Kidney glomerular epithelial cell (primary cell): Measurements from ENCODE around the gene MEI4.
"Not testable (repeated sequence)": the region's sequence is repeated elsewhere in the genome, so short reads cannot be mapped to it uniquely, and the experiment has no call there.

Experiments used
- DNase-seq: peaks from one replicate; lab custom pipeline; 2025; lab: John Stamatoyannopoulos, UW

Gene MEI4

GRCh38 chr6:77815531-77815930 lies 162.7 kb downstream of the MEI4 start:
- DNase-seq, result no peak

DNA sequence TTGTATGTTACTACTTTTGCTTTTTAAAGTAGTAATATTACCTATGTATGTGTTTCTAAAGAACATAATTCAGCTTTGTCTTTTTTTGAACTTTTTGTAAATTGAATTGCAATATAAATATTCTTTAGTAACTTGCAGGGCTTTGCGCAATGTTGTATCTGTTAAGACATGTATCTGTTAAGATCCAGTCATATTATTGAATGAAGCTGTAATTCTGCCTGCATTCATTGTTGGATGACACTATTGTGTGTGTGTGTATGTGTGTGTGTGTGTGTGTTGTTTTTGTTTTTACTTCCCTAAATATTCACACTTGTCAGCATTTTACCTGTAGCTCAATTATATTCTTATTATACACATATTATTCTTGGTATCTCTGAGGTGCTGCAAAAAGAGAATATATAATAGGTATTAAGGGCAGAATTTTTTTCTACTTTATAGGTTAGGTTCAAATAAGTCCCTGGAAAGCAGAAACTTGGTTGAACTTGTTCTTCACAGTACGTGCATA lies 164.0 kb downstream of the MEI4 start:
- DNase-seq, result no peak

- DNase-seq, result no peak
These were observed 169.4 kb downstream of the MEI4 start for GRCh38 chr6:77822265-77822664.

- no peak for DNase-seq
These were observed 172.4 kb downstream of the MEI4 start for GRCh38 chr6:77825204-77825603.

DNA sequence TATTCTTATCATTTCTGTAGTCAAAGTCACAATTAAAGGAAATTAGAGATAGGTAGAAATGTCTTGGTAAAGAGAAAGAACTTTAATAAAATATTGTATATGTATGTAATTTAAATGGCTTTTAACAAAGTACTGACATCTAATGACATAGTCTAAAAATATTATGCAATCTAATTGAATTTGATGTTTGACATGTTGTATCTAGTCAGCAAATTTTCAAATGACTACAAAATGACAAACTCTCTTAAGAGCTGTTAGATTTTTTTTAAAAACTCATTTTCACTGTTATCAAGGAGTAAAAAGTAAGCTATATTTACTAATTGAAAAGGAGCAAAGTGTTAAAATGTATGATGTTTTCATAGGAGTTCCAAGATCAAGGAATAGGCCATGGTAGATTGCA lies 176.9 kb downstream of the MEI4 start:
- no peak for DNase-seq

GRCh38 chr6:77833749-77834148 lies 180.9 kb downstream of the MEI4 start:
- DNase-seq, result not testable (repeated sequence)

DNA sequence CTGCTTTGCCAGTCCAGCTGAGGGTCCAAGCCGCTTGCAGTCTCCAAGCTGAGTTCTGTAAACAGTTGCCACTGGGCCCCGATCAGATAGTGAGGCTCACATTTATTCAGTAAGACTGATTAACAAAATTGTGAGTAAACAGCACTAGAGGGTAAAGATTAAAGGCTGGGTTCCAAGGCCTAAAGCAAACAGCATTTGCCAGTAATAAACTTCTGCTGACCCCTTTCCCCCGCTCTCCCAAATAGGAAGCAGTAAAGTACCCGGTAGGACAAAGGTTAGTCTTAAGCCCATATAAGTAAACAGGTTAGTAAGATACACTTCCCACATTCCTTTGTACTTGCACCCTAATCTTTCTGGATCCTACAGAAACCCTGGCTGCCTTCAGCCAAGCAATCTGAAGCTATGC lies 181.8 kb downstream of the MEI4 start:
- no peak for DNase-seq

DNA sequence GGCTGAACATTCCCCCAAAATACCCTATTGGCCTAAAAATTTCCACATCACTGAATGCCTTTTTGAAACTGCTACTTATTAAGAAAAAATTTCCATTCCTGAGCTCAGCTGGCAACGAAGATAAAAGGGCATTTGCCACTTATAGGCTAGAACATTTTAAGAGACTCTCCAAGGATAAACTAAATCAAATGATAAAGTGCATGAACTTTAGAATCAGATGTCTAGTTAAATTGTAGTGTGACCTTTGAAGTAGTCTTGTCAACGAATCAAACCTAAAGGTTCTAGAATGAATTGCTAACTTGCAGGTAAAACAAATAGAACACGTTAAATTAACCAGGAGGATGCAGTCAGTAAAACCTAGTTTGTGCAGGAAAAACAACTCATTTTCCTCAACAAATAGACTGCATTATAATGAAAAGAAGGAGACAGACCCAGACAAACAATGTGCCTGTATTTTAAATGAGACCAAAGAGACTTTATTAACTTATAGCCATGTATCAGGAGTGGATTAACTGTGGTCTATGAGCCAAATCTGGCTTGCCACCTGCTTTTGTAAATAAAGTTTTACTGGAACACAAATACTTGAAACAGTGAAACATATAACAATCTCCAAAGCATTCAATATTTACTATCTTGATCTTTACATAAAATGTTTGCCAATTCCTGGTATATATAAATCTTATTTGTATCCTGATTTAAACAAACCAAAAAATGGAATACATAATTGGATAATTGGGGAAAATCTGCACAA lies 184.4 kb downstream of the MEI4 start:
- no peak for DNase-seq

- no peak for DNase-seq
These were observed 186.5 kb downstream of the MEI4 start for GRCh38 chr6:77839292-77839691.

DNA sequence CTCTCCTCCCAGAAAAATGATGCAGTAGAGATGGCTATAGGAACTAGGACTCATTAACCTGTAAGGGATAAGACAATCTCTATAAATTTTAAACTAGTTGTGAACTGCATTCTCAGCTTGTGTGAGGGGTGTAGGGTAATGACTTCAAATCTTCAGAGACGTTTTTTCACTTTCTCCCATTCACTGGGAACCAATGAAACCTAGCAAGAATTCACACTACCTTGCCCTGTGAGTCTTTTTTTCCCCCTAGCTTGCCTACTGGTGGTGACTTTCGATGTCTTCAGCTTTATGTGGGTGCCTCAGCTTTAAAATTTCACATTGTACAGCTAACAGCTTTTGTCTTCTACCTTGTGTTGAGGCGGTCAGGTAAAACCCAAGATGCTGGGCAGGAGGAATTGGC lies 192.0 kb downstream of the MEI4 start:
- DNase-seq, result no peak

GRCh38 chr6:77853401-77853800 lies 200.6 kb downstream of the MEI4 start:
- DNase-seq, result no peak

GRCh38 chr6:77856391-77856790 lies 203.6 kb downstream of the MEI4 start:
- no peak for DNase-seq

- no peak for DNase-seq
These were observed 204.6 kb downstream of the MEI4 start for GRCh38 chr6:77857421-77857820.

DNA sequence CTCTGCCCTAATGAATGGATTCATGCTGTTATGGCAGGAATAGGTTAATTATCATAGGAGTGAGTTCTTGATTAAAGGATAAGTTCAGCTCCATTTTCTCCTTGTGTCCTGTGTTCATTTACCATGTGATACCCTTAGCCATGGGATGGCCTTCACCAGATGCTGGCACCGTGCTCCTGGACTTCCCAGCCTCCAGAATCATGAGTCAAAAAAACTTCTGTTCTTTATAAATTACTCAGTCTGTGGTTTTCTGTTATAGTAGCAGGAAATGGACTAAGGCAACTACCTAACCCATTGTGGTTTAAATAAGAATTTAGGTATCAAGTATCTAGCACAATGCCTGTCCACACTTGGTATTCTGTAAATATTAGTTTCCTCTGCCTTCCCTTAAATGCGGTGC lies 223.5 kb downstream of the MEI4 start:
- DNase-seq, result no peak

DNA sequence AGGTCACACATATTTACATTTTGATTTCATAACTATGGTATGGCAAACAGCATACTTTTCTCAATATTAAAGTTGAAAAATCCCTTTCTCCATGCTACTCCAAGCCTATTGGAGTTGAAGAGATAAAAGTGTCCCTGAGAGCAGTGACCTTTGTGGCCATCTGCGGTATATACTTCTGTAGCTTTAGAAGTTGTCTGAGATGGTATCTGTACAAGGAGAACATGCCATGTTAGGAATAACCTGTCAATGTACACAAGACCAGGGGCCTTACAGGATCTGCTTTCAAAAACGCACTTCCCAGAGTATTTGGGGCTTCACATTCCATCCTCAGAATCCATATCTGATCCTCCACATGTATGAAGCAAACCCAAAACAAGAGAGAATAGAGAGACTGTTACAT lies 226.7 kb downstream of the MEI4 start:
- DNase-seq, result no peak

- no peak for DNase-seq
These were observed 227.7 kb downstream of the MEI4 start for GRCh38 chr6:77880501-77880900.

DNA sequence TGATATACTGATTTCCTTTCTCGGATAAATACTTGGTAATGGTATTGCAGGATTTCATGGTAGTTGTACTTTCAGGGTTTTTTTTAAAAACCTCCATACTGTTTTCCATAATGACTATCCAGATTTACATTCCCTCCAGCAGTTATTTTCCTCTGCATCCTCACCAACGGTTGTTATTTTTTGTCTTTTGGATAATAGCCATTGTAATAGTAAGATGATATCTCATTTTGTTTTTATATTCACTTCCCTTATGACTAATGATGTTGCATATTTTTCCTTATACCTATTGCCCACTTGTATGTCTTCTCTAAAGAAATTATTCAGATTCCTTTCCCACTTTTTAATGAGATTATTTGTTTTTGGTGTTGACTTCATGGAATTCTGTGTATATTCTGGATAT lies 231.0 kb downstream of the MEI4 start:
- DNase-seq, result no peak

- DNase-seq, result no peak
These were observed 240.6 kb downstream of the MEI4 start for GRCh38 chr6:77893391-77893790.

- DNase-seq, result no peak
These were observed 253.2 kb downstream of the MEI4 start for GRCh38 chr6:77906070-77906469.

DNA sequence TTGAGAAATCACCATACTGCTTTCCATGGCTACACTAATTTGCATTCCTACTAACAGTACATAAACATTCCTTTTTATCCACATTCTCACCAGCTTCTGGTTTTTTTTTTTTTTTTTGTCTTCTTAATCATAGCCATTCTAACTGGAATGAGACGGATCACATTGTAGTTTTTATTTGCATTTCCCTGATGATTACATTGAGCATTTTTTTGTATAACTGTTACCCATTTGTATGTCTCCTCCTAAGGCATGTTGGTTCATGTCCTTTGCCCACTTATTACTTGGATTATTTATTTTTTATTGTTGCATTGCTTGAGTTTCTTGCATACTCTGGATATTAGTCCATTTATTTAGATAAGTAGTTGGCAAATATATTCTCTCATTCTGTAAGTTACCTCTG lies 258.0 kb downstream of the MEI4 start:
- DNase-seq, result no peak

DNA sequence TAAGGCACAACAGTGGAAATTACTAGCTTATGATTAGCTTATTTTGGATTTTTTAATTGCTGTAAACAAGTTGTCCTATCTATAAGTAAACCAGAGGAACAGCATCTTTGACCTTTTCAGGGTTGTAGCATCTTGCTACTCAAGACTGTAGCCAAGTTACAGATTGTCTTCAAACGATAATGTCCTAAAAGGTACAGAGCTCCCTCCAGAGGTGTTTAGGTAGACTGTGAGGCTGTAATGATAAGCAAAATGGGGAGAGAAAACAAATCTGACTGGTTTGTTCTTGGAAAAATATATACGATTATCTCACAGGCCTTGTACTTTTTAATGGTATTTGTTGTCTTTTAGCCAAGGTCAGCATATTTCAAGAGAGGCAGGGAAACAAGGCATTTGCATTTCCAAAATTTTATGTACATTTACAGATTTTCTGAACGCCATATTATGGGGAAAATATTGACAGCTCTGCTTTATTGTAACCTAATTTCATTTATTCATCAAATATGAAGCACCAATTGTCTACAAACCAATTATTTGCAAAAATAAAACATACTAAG lies 273.4 kb downstream of the MEI4 start:
- DNase-seq, result no peak

- DNase-seq, result no peak
These were observed 277.5 kb downstream of the MEI4 start for GRCh38 chr6:77930382-77930781.

DNA sequence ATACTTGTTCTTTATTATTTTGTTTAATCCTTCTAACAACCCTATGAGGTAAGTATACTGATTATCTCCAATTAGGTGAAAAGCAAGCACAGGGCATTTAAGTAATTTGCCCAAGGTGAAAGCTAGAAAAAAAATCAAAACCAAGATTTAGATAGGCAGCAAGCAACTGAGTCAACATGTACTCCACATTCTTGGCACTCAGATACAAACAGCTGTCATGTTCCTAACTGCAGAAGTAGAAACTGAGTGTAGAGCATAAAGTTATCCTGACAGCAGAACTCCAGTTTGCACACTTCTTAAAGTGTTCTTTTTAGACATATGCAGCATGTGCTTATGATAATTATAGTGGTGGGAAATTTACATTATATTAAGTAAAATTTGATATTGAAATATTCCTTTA lies 278.1 kb downstream of the MEI4 start:
- DNase-seq, result no peak

DNA sequence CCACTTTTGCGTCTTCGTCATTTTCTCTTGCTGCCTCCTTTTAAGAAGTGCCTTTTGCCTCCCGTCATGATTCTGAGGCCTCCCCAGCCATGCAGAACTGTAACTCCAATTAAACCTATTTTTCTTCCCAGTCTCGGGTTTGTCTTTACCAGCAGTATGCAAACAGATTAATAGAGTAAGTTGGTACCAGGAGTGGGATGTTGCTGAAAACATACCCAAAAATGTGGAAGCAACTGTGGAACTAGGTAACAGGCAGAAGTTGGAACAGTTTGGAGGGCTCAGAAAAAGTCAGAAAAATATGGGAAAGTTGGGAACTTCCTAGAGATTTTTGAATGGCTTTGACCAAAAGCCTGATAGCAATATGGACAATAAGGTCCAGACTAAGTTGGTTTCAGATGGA lies 309.2 kb downstream of the MEI4 start:
- no peak for DNase-seq
